Parathyroid adenoma (tissue), 2 donors: ENCODE results near the gene IFI35.
"Not testable (repeated sequence)": the region's sequence is repeated elsewhere in the genome, so short reads cannot be mapped to it uniquely, and the experiment has no call there.

Experiments used
- H2AFZ ChIP-seq: fragments of 300-600 bp; sonication (generic); one replicate; pipeline ENCODE4 v1.7.0; 2017; ENCODE audit warnings: antibody characterized with exemption, mild to moderate bottlenecking
- H3K27ac ChIP-seq: fragments of 300-600 bp; sonication (generic); one replicate; pipeline ENCODE4 v1.7.0; 2017
- H3K27me3 ChIP-seq: fragments of 300-600 bp; sonication (generic); one replicate; pipeline ENCODE4 v1.7.0; 2017; ENCODE audit warnings: low read length; ENCODE audit not compliant: control insufficient read depth, insufficient read depth
- H3K36me3 ChIP-seq: fragments of 300-600 bp; sonication (generic); one replicate; pipeline ENCODE4 v1.7.0; 2017; ENCODE audit warnings: low read length; ENCODE audit not compliant: control insufficient read depth, insufficient read depth
- H3K4me1 ChIP-seq: fragments of 300-600 bp; sonication (generic); one replicate; pipeline ENCODE4 v1.7.0; 2017; ENCODE audit warnings: control low read depth
- H3K4me2 ChIP-seq: fragments of 300-600 bp; sonication (generic); one replicate; pipeline ENCODE4 v1.7.0; 2017; ENCODE audit warnings: low read length
- H3K4me3 ChIP-seq: fragments of 300-600 bp; sonication (generic); one replicate; pipeline ENCODE4 v1.7.0; 2017; ENCODE audit warnings: low read depth, low read length
- H3K79me2 ChIP-seq: fragments of 300-600 bp; sonication (generic); one replicate; pipeline ENCODE4 v1.7.0; 2017; ENCODE audit warnings: control low read depth
- H3K9ac ChIP-seq: fragments of 300-600 bp; sonication (generic); one replicate; pipeline ENCODE4 v1.7.0; 2017; ENCODE audit warnings: mild to moderate bottlenecking
- H3K9me3 ChIP-seq: fragments of 300-600 bp; sonication (generic); one replicate; pipeline ENCODE4 v1.7.0; 2017; ENCODE audit warnings: low read length; ENCODE audit not compliant: control insufficient read depth
- TF ChIP-seq, protein P1 (sequence below): fragments of 300-600 bp; sonication (generic); IDR thresholded peaks from one replicate; pipeline ENCODE4 v1.7.0; 2017; ENCODE audit warnings: antibody characterized with exemption, mild to moderate bottlenecking
- donor health status: primary hyperparathyroidism.

The IFI35 gene

GRCh38 chr17:43040655-43041054 is 34.1 kb downstream of the IFI35 start:
- Histone ChIP-seq H3K9ac (no peak overlapping the region), H3K9me3 (no peaks in the 10 kb centered on the region), H3K4me1 (no peaks in the 10 kb centered on the region), H3K27me3 (no peaks in the 10 kb centered on the region), H3K4me3 (no peak overlapping the region), H2AFZ (no peak overlapping the region), H3K79me2 (no peaks in the 10 kb centered on the region), H3K4me2 (no peak overlapping the region), H3K36me3 (no peaks in the 10 kb centered on the region), H3K27ac (no peak overlapping the region)
- TF ChIP-seq, protein P1, sequence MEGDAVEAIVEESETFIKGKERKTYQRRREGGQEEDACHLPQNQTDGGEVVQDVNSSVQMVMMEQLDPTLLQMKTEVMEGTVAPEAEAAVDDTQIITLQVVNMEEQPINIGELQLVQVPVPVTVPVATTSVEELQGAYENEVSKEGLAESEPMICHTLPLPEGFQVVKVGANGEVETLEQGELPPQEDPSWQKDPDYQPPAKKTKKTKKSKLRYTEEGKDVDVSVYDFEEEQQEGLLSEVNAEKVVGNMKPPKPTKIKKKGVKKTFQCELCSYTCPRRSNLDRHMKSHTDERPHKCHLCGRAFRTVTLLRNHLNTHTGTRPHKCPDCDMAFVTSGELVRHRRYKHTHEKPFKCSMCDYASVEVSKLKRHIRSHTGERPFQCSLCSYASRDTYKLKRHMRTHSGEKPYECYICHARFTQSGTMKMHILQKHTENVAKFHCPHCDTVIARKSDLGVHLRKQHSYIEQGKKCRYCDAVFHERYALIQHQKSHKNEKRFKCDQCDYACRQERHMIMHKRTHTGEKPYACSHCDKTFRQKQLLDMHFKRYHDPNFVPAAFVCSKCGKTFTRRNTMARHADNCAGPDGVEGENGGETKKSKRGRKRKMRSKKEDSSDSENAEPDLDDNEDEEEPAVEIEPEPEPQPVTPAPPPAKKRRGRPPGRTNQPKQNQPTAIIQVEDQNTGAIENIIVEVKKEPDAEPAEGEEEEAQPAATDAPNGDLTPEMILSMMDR = no peak

DNA sequence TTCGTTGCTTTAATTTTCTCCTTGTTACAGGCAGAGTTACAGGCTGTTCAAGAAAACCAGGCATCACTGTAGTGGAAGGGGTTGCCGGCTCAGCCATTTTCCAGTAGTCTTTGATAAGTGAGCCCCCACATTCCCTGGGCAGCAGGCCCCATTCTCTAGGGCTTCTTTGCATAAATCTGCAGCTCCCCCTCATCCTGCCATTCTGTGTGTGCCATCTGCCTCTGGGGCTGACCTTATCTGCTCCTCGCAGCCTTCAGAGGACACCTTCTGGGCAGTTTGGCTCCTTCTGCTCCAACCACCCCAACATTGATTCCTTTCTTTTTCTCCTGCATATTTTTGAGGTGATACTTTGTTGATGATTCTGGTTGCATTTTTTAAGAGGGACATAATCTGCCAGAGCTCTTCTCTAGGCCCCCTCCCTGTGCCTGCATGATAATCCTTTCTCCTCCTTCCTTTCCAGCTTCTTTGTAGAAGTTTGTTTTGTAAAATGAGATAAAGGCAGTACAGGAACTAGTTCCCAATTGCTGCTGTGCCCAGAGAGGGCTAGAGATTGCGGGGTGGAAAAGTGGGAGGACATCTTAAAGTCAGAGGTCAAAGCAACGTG is 35.5 kb downstream of the IFI35 start:
- Histone ChIP-seq H3K36me3 (no peaks in the 10 kb centered on the region), H3K4me2 (no peak overlapping the region), H3K9me3 (no peaks in the 10 kb centered on the region), H3K79me2 (no peaks in the 10 kb centered on the region), H3K4me3 (no peak overlapping the region), H3K27ac (no peak overlapping the region), H2AFZ (no peak overlapping the region), H3K4me1 (no peaks in the 10 kb centered on the region), H3K27me3 (no peaks in the 10 kb centered on the region), H3K9ac (no peak overlapping the region)
- TF ChIP-seq, protein P1 = no peak

DNA sequence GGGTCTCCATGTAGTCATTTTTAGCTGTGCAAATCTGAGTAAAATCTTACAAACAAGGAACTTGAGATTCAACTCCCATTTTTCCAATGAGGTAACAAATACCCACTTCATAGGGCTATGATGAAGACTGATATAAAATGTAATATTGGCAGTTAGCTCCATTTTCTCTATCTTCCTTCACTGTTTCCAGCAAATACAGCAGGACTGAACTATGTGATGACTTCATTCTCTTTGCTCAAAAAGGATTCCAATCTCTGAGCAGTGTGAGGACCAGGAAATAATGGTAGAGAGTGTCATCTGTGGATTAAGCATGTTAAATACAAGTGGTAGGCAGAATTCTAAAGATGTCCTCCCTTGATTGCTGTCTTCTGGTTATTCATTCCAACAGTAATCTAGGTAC is 36.7 kb downstream of the IFI35 start:
- TF ChIP-seq, protein P1 = no peak
- H3K27me3 ChIP-seq = no peaks in the 10 kb centered on the region

DNA sequence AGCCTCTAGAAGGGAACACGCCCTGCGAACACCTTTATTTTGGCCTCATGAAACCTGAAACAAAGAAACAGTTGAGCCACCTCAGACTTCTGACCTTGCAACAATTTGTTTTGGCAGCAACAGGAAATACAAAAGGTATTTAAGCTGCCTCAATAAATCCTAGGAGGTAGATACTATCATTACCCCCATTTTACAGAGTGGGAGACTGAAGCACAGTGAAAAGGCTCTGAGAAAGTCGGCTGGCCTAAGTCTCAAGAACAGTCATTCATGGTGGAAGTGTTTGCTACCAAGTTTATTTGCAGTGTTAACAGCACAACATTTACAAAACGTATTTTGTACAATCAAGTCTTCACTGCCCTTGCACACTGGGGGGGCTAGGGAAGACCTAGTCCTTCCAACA is 37.4 kb downstream of the IFI35 start:
- TF ChIP-seq, protein P1 = no peak
- Histone ChIP-seq H3K27me3 (no peaks in the 10 kb centered on the region), H3K27ac (no peak overlapping the region), H3K4me2 (no peak overlapping the region), H3K9ac (no peak overlapping the region), H3K4me1 (no peaks in the 10 kb centered on the region), H3K79me2 (no peaks in the 10 kb centered on the region), H3K36me3 (no peaks in the 10 kb centered on the region), H3K4me3 (no peak overlapping the region), H2AFZ (no peak overlapping the region), H3K9me3 (no peaks in the 10 kb centered on the region)

More for the DNA sequence above, 36.7 kb downstream of the IFI35 start:
- no peak overlapping the region for H3K4me3 ChIP-seq
- no peak overlapping the region for H3K27ac ChIP-seq
- no peak overlapping the region for H2AFZ ChIP-seq
- H3K4me2 ChIP-seq = no peak overlapping the region
- H3K9me3 ChIP-seq = no peaks in the 10 kb centered on the region
- no peaks in the 10 kb centered on the region for H3K36me3 ChIP-seq
- H3K4me1 ChIP-seq = no peaks in the 10 kb centered on the region
- H3K9ac ChIP-seq = no peak overlapping the region
- H3K79me2 ChIP-seq = no peaks in the 10 kb centered on the region

GRCh38 chr17:43051969-43052368 is 45.4 kb downstream of the IFI35 start:
- H3K9me3 ChIP-seq = no peaks in the 10 kb centered on the region
- no peak overlapping the region for H3K4me2 ChIP-seq
- no peak overlapping the region for H3K4me3 ChIP-seq
- H3K4me1 ChIP-seq = no peaks in the 10 kb centered on the region
- TF ChIP-seq, protein P1 = no peak
- no peaks in the 10 kb centered on the region for H3K36me3 ChIP-seq
- no peaks in the 10 kb centered on the region for H3K79me2 ChIP-seq
- no peaks in the 10 kb centered on the region for H3K27me3 ChIP-seq
- H3K9ac ChIP-seq = no peak overlapping the region
- H2AFZ ChIP-seq = no peak overlapping the region
- no peak overlapping the region for H3K27ac ChIP-seq

- not testable (repeated sequence) for H3K36me3 ChIP-seq, H2AFZ ChIP-seq, H3K4me2 ChIP-seq
Measured at GRCh38 chr17:43053008-43053407, 46.4 kb downstream of the IFI35 start.

More at GRCh38 chr17:43053008-43053407, 46.4 kb downstream of the IFI35 start:
- not testable (repeated sequence) for H3K27me3 ChIP-seq, H3K9me3 ChIP-seq, H3K27ac ChIP-seq, H3K4me1 ChIP-seq, H3K4me3 ChIP-seq, H3K9ac ChIP-seq, H3K79me2 ChIP-seq
